Panc1 (cell line): ENCODE results near the gene ATP6V0C.

Experiments used
- CTCF ChIP-seq: fragments of 450-650 bp; IDR thresholded peaks from 2 replicates; pipeline ENCODE4 v1.5.1; 2017; ENCODE audit warnings: mild to moderate bottlenecking
- POLR2AphosphoS5 ChIP-seq: IDR thresholded peaks from 2 replicates; pipeline ENCODE4 v1.6.1; 2012; ENCODE audit warnings: mild to moderate bottlenecking, low read depth, low read length, moderate library complexity
- REST ChIP-seq, 2 experiments: IDR thresholded peaks; 2 replicates each; pipeline ENCODE4 v1.6.1; 2011 to 2012; ENCODE audit warnings: low read depth in 2 of 2, control low read depth in 1 of 2, low read length in 1 of 2, mild to moderate bottlenecking in 1 of 2, moderate library complexity in 1 of 2; ENCODE audit not compliant: insufficient read depth in 1 of 2
- SIN3A ChIP-seq: IDR thresholded peaks from 2 replicates; pipeline ENCODE4 v1.6.1; 2012; ENCODE audit warnings: low read depth, mild to moderate bottlenecking, low read length, moderate library complexity, borderline replicate concordance; ENCODE audit not compliant: insufficient read depth
- TCF7L2 ChIP-seq: IDR thresholded peaks from 2 replicates; pipeline ENCODE4 v1.6.1; 2011; ENCODE audit warnings: mild to moderate bottlenecking, low read depth, low read length, inconsistent platforms

DNA sequence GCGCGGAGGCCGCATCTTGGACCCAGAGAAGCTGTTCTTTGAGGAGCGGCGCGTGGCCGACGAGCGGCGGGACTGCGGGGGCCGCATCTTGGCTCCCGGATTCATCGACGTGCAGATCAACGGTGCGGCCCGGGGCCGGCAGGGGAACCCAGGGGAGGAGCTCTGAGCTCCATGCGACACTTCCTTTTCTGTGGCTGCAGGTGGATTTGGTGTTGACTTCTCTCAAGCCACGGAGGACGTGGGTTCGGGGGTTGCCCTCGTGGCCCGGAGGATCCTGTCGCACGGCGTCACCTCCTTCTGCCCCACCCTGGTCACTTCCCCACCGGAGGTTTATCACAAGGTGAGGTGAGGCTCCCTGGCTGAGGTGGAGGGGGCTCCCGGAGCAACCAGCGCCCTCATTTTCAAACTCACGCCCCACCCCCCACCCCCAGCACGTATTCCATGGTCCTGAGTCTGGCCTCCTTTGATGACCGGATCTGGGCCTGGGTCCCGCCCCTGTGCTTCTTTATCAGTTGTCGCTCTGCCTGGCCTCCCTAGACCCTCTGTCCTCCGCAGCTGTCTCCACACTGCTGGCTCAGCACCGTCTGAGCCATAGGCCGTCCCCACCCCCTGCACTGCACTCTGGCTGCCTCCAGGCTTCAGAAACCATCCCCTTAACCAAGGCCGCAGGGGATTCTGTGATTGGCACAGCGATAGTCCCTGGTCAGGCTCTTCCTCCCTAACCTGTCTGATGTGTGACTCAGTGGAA is 7.2 kb downstream of the ATP6V0C start:
- TF ChIP-seq POLR2AphosphoS5 (peak; percentile 19; the same call in 1 of the 2 replicates), CTCF (no peak), REST (IDR thresholded peaks at IDR 0.05; ENCODE audit: insufficient read depth in 1 of 2, low read depth in 2 of 2, low read length in 1 of 2) (no peak), TCF7L2 (no peak), SIN3A (no peak)
